NB4 (cell line): ENCODE data around the gene CYP26C1.

Experiments used
- DNase-seq: peaks from one replicate; pipeline ENCODE4 v3.0.0; 2010; ENCODE audit warnings: low read depth
- H3K4me3 ChIP-seq: one replicate; pipeline ENCODE4 v1.5.1; 2011; ENCODE audit warnings: mild to moderate bottlenecking, low read depth, low read length, moderate library complexity
- MYC ChIP-seq: IDR thresholded peaks from 2 replicates; pipeline ENCODE4 v1.6.1; 2011; ENCODE audit warnings: low read depth, low read length
- POLR2A ChIP-seq: IDR thresholded peaks from 2 replicates; pipeline ENCODE4 v1.6.1; 2011; ENCODE audit warnings: mild to moderate bottlenecking; ENCODE audit not compliant: insufficient read length; ENCODE audit errors: extremely low read depth
- TF ChIP-seq, protein P1 (sequence below): IDR thresholded peaks from one replicate; pipeline ENCODE4 v1.5.1; 2012; ENCODE audit warnings: low read depth, low read length
- TF ChIP-seq, protein P2 (sequence below): IDR thresholded peaks from 2 replicates; pipeline ENCODE4 v1.6.1; 2011; ENCODE audit warnings: low read depth, low read length

Gene CYP26C1

DNA sequence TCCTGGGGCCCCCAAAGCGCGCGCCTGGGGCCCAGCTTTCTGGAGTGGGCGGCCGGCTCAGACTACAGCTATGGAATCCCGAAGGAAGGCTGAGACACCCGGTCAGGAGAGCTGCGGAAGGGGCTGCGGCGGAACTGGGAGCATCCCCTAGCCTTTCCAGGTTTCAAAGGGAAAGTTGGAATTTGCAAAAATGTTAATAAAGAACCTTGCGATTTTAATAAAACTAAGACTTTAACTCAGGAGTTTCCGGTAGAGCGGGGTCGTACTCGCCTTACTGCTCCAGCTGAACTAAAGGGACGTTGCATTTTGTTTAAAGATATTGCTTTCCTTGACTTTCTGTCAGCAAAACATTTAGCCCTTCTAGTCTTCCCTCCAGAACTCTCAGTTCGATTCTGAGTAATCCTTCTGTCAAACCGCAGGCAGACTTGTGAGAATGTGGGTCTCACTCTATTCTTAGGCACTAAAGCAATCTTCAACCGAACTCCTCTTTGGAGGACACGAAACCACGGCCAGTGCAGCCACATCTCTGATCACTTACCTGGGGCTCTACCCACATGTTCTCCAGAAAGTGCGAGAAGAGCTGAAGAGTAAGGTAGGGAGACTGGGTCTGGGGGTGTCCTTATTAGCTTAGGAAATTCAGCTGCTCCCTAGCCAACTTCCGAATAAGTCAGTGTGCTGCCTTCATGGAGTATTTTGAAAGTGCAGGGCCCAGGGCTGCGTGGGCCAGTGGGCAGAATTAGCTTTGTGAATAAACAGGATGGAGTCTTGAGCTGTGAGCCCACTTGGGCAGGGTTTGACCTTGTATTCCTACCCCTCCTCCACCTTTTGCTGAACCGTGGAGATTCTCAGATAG, 15.0 kb downstream of the CYP26C1 start:
- DNase-seq, result no peak
- H3K4me3 ChIP-seq, result no peak overlapping the region
- TF ChIP-seq, protein P1, sequence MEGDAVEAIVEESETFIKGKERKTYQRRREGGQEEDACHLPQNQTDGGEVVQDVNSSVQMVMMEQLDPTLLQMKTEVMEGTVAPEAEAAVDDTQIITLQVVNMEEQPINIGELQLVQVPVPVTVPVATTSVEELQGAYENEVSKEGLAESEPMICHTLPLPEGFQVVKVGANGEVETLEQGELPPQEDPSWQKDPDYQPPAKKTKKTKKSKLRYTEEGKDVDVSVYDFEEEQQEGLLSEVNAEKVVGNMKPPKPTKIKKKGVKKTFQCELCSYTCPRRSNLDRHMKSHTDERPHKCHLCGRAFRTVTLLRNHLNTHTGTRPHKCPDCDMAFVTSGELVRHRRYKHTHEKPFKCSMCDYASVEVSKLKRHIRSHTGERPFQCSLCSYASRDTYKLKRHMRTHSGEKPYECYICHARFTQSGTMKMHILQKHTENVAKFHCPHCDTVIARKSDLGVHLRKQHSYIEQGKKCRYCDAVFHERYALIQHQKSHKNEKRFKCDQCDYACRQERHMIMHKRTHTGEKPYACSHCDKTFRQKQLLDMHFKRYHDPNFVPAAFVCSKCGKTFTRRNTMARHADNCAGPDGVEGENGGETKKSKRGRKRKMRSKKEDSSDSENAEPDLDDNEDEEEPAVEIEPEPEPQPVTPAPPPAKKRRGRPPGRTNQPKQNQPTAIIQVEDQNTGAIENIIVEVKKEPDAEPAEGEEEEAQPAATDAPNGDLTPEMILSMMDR, result no peak
- no peak for TF ChIP-seq MYC
- TF ChIP-seq, protein P2, sequence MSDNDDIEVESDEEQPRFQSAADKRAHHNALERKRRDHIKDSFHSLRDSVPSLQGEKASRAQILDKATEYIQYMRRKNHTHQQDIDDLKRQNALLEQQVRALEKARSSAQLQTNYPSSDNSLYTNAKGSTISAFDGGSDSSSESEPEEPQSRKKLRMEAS, result no peak
- no peak for TF ChIP-seq POLR2A

DNA sequence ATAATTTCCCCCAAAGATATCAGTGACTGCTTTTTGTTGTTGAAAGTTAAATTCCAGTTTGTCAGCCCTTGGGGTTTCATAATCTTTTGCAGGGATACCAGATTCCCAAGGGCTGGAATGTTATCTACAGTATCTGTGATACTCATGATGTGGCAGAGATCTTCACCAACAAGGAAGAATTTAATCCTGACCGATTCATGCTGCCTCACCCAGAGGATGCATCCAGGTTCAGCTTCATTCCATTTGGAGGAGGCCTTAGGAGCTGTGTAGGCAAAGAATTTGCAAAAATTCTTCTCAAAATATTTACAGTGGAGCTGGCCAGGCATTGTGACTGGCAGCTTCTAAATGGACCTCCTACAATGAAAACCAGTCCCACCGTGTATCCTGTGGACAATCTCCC, 16.3 kb downstream of the CYP26C1 start:
- TF ChIP-seq POLR2A (no peak), MYC (no peak)
- TF ChIP-seq, protein P1, result no peak
- TF ChIP-seq, protein P2, result no peak
- DNase-seq, result no peak
- no peak overlapping the region for H3K4me3 ChIP-seq

DNA sequence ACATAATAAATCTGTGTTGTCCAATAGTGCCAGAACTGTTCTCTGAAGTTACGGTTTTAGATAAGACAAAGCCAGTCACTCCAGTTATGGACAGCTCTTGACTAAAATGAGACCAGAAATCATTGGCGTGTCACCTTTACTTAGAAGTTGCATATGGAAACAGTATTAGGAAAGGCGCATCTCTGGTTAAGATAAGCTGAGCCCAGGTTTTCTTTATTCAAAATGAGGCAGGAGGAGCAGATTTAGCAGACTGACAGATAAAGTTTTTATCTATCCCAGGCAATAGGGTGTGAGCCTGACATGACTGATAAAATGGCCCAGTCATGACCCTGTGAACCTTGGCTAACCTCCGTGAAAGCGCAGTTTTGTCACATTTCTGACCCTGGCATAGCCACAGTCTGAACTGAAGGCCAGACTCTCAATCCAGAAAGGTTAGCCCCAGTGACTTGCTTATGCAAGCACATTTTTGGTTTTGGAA, 17.3 kb downstream of the CYP26C1 start:
- H3K4me3 ChIP-seq, result no peak overlapping the region
- TF ChIP-seq, protein P2, result no peak
- TF ChIP-seq, protein P1, result no peak
- no peak for TF ChIP-seq MYC
- no peak for TF ChIP-seq POLR2A
- DNase-seq, result no peak

DNA sequence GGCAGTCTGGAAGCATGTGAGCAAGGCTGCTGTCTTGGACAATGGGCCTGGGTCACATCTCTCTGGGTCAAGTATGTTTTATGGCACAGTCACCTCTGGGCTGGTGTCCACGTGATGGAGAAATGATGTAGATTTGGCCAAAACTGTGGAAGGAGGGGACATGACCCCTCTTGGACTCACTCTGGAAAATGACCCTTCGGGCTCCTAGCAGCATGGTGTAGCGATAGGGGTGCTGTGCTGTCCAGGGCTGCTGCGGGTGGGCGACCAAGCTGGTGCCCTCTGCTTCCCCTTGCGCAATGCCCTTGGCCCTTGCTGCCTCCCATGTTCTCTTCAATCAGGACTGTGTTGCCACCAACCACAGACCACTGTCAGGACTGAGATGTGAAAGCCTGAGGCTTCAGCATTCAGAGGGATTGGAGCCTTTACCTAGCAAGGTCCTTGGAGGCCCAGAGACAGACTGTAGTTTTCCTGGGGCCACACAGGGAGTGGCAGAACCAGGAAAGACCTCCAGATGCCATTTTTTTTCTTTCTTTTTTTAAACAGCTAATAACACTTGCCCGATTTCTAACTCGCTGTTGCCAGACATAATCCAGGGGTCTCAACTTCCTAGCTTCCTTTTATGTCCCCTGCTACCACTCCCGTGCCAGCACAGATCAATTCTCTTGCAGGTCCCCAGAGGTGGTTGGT, 19.2 kb downstream of the CYP26C1 start:
- TF ChIP-seq, protein P2, result no peak
- TF ChIP-seq, protein P1, result no peak
- TF ChIP-seq MYC (no peak), POLR2A (no peak)
- H3K4me3 ChIP-seq, result no peak overlapping the region
- no peak for DNase-seq

DNA sequence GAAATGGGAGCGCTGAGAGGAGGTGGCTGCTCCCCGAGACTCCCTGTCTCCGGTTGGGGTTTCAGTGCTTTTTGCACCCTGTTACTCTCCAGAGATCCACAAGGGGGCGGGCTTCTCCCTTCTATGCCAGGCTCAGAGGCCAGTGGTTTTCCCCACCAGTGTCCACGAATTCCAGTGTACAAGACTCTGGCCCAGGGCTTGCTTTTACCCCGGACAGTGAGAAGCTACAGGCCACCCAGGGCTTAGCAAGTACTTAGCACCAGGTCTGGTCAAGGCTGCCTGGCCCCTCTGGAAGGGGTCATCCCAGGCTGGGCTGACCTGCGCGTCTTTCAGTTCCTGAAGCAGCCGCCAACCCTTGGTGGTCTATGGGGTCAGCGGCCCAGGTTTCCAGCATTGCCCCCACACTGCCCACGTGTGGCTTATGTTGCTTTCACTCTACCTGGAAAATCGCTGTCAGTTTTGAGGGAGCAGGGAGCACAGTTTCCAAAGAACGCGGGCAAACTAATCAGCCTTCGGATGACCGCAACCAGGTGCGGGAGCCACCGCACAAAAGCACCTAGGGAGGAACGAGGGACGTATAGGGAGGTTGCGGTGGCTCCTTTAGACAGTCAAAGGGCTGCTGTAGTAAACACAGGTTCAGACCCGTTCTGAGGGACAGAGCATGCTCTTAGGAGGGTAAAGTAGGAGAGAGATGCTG, 19.9 kb downstream of the CYP26C1 start:
- H3K4me3 ChIP-seq, result no peak overlapping the region
- peak; percentile 60 for DNase-seq
- TF ChIP-seq, protein P2, result 0 out of 2 replicates have a peak, but pooled peaks have one; percentile 6
- TF ChIP-seq POLR2A, result no peak
- TF ChIP-seq MYC, result no peak
- TF ChIP-seq, protein P1, result peak; percentile 90
